GM12872 (cell line): ENCODE results near the gene NAV2.

Experiments
- TF ChIP-seq, protein P1 (sequence below): IDR thresholded peaks from 3 replicates; pipeline ENCODE4 v1.5.1; 2011; ENCODE audit warnings: low read depth, mild to moderate bottlenecking, low read length, moderate library complexity; ENCODE audit not compliant: insufficient read depth

The NAV2 gene

DNA sequence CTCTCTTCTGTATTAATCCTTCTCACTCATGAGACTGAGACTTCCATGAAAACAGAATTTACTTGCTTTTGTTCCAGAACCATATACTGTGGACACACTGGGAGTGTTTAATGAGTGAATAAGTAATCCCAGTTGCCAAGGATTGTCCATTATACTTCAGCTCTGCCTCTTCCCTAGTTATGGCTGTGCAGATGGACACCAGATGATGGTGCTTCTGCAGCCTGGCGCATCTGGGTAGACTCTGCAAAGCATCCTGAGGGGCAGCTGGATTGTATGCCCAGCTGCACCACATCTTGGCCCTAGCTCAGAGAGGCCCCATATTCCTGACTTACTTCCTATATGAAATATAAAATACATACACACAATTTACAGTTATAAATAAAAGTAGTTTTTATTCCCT is 404.2 kb downstream of the NAV2 start:
- TF ChIP-seq, protein P1, sequence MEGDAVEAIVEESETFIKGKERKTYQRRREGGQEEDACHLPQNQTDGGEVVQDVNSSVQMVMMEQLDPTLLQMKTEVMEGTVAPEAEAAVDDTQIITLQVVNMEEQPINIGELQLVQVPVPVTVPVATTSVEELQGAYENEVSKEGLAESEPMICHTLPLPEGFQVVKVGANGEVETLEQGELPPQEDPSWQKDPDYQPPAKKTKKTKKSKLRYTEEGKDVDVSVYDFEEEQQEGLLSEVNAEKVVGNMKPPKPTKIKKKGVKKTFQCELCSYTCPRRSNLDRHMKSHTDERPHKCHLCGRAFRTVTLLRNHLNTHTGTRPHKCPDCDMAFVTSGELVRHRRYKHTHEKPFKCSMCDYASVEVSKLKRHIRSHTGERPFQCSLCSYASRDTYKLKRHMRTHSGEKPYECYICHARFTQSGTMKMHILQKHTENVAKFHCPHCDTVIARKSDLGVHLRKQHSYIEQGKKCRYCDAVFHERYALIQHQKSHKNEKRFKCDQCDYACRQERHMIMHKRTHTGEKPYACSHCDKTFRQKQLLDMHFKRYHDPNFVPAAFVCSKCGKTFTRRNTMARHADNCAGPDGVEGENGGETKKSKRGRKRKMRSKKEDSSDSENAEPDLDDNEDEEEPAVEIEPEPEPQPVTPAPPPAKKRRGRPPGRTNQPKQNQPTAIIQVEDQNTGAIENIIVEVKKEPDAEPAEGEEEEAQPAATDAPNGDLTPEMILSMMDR: no peak

DNA sequence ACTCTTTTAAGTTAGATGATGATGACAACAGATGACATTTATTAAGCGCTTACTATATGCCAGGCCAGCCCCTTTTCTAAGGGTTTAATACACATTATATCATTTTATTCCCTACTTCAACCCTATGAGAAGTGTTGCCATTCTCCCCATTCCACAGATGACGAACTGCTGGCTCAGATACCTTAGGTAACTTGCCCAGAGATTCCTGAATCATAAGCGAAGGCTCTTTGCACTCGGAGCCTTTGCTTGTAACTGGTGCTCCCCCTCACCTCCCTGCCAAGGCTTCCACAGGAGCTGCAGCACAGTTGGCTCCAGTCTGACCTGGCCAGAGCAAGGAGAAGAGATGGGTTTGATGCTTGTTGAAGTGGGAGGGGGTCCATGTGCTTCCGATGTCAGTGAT is 404.7 kb downstream of the NAV2 start:
- TF ChIP-seq, protein P1: no peak

DNA sequence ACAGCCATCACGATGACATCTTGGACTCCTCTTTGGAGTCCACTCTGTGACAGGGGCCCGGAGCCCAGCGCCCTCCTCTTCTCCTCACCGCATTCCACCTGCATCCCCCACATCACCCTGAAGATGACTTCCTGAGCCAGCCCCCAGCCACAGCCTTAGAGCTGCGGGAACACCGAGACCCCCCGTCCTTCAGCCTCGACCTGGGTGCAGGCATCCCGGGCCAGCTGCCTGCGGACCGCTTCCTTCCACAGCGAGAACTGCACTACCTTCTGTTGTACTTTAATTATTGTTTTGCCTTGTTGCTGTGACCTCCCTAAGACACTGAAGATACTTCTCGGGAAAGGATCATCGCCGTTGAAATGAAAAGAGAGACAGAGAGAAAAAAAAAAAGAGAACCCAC is 405.6 kb downstream of the NAV2 start:
- TF ChIP-seq, protein P1: no peak

DNA sequence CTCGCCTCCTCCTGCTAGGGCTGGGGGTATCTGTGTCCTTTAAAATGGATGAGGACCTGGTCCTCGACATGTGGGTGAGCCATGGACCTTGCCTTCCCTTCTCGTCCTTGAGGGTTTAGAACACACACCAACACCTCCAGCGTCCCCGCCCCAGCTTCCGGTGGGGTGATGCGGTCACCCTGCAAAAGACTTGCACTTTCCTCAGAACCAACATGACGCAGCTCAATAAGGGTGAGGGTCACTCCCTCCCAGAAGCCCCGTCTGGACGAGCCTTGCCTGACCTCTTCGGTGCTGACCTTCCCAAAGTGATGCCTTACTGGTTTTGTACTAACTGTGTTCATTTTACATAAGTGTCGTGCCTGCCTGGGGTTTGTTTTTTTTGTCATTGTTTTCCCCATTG is 406.7 kb downstream of the NAV2 start:
- TF ChIP-seq, protein P1: no peak

DNA sequence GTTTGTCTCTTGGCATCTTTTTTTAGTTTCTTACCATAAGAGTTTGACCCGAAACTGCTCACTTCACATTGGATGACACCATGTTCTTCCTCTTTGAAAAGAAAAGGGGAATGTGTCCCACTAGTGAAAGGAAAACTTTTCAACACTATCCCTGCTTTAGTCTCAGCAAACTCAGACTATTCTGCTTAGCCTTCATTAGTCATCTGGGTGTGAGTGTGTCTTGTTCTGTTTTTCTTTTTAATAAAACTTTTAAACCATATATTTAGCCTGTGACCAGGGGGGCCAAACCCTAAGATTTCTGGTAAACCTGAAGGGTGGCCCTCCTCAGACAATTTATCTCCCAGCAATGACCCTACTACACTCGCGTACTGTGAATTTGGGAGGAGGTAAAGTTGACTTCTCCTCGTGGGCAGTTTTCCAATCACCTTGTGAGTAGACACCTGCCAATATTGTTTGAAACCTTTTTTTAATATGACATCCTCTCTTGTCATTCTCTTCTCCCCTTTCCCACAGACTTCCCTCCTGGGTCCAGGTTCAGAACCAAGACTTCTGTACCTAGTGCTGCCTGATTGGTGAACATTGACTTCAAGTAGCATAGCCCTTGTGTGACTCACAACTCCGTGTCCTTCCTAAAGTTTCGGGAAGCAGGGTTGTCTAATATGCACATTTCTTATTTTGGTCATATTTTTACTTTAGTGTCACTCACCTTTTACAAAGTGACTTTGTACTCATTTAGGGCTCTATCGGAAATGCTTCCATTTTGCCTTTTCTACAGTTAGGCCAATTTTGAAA is 407.7 kb downstream of the NAV2 start:
- TF ChIP-seq, protein P1: no peak

DNA sequence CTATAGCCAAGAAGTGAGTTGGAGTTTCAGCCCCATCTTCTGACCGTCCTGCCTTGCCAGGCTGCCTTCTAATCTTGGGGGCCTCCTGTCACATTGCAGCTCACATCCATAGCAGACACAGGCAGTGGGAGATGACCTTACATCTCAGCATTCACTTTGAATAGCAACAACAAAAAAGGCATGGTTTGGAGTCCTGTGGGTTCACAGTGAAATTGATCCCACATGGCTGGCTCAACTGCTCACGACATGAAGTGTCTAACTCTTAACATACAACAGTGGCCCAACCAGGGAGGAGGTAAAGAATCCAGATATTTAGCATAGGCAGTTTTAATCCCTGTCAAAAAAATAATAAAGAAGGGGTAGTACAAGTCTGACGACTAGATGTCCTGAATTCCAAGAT is 409.5 kb downstream of the NAV2 start:
- TF ChIP-seq, protein P1: no peak

DNA sequence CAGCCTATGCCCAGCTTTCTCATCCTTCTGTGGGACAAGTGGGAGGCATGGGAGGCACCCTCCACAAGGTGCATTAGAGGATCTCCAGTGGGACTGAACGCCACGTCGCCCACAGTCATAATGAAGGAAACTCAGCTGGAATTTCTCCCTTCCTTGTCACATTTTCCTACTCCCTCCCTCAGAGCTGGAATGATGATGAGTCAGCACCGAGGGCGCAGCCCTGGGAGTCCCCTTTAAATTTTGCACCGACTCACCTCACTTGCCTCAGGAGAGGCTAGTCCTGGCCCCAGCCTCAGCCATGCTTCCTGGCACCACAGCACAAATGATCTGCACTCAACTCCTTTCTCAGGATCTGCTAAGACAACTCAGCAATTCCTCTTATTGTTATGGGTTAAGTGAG is 413.3 kb downstream of the NAV2 start:
- TF ChIP-seq, protein P1: no peak
